Psoas muscle (tissue), 8 donors: ENCODE data around the gene SORBS2. TPM values are rescaled to one million over a fixed set of nuclear protein-coding genes. Genes with fewer than 3 reads are reported as not detected.

Experiments
- ATAC-seq, 4 donors: fragments of 200-7000 bp; cut with Tn5 transposase; one replicate each; pipeline ENCODE4 v1.9.1; 2020; ENCODE audit warnings: moderate library complexity in 3 of 4, mild to moderate bottlenecking in 2 of 4
- DNase-seq, 2 donors: peaks; one replicate each; pipeline ENCODE4 v3.0.0-alpha.2; 2020
- H3K27ac ChIP-seq: fragments of 200-600 bp; one replicate; pipeline ENCODE4 v1.8.0; 2022
- H3K27me3 ChIP-seq, 3 donors: fragments of 200-600 bp in 1 of 3; one replicate each; pipeline versions ENCODE4 v1.6.1 to v1.8.0; 2013 to 2022; ENCODE audit warnings: low read length in 2 of 3, mild to moderate bottlenecking in 2 of 3, moderate library complexity in 1 of 3; ENCODE audit not compliant: insufficient read depth in 3 of 3
- H3K36me3 ChIP-seq, 2 donors: fragments of 200-600 bp in 1 of 2; one replicate each; pipeline versions ENCODE4 v1.6.1 to v1.8.0; 2013 to 2022; ENCODE audit warnings: low read depth in 1 of 2, mild to moderate bottlenecking in 1 of 2, moderate library complexity in 1 of 2; ENCODE audit not compliant: insufficient read depth in 1 of 2
- H3K4me1 ChIP-seq: fragments of 200-600 bp; one replicate; pipeline ENCODE4 v1.8.0; 2022
- H3K4me3 ChIP-seq: fragments of 200-600 bp; one replicate; pipeline ENCODE4 v1.8.0; 2022; ENCODE audit warnings: mild to moderate bottlenecking
- H3K9me3 ChIP-seq: fragments of 200-600 bp; one replicate; pipeline ENCODE4 v1.8.0; 2022
- CTCF ChIP-seq: fragments of 200-600 bp; IDR thresholded peaks from one replicate; pipeline ENCODE4 v1.8.0; 2022; ENCODE audit warnings: antibody characterized with exemption
- WGBS, 3 donors: extraction: QIAGEN DNeasy Blood & Tissue Kit; methylation state at CpG; one replicate each; pipeline versions ENCODE4 v1.1.6 to v1.1.7; 2013; 5-methylcytosine and 5-hydroxymethylcytosine counted together
- intact Hi-C, 2 donors: fragments of 100-400 bp; cut with DNase I; formaldehyde crosslinking; loops; one replicate each; pipeline versions ENCODE4 v1.11.0 to v1.14.2; 2022
- polyA plus RNA-seq, 3 donors: library from polyadenylated mRNA; stranded (reverse); fragments of 200-250 nt; gene quantifications; one replicate each; pipeline ENCODE4 v1.2.3, GENCODE V29; 2013
- total RNA-seq, 4 donors: library from RNA; stranded (reverse); fragmentation: NEBNext Ultra II Directional in 2 of 4; extraction: Animal tissue kit (Norgen Biotek cat#: 25700) in 2 of 4; gene quantifications; one replicate each; pipeline versions ENCODE4 v1.2.1 to v1.2.4, GENCODE V29; 2021 to 2023
- donor health status: healthy with polysubstance abuse.
- donor health status: DM: no; HTN: no; CAD: no; lungs with moderate emphysema.
- donor health status: Bipolar disorder and iron deficiency.
- donor health status: healthy.
- donor health status: DM: yes; HTN: yes; CAD: no.
- donor health status: DM: no; HTN: no; CAD: no.
- donor health status: DM: no; HTN: no; CAD: no.
- donor health status: DM: yes; HTN: yes; CAD: no.

SORBS2 gene
- total and polyA plus RNA-seq, 7 donors: 2.5 to 30.4 (median 7.2) TPM

- no peak for DNase-seq
- ATAC-seq: no peak
- H3K4me1 ChIP-seq: peaks cover 9% of the 10 kb centered on the region
- intact Hi-C loops: no loop called here
- no peaks in the 10 kb centered on the region for H3K36me3 ChIP-seq
- no peak for TF ChIP-seq CTCF
- peaks cover 5% of the 10 kb centered on the region for H3K9me3 ChIP-seq
- no peak overlapping the region for H3K27ac ChIP-seq
- H3K27me3 ChIP-seq: no peaks in the 10 kb centered on the region
- no peak overlapping the region for H3K4me3 ChIP-seq
- 94 to 100% (median 97%) methylated on average over 2 of the region's 2 CpGs for WGBS, 3 donors
These were observed 29.5 kb upstream of the SORBS2 start for GRCh38 chr4:185841451-185841850.

GRCh38 chr4:185840953-185841352, 29.0 kb upstream of the SORBS2 start:
- Histone ChIP-seq H3K4me1 (peaks cover 9% of the 10 kb centered on the region), H3K4me3 (no peak overlapping the region), H3K9me3 (peaks cover 4% of the 10 kb centered on the region), H3K27me3 (no peaks in the 10 kb centered on the region), H3K36me3 (no peaks in the 10 kb centered on the region), H3K27ac (no peak overlapping the region)
- intact Hi-C loops: no loop called here
- DNase-seq (no peak), ATAC-seq (no peak)
- no peak for TF ChIP-seq CTCF
- 91 to 94% (median 93%) methylated on average over 6 of the region's 6 CpGs for WGBS, 3 donors

- Histone ChIP-seq H3K9me3 (no peaks in the 10 kb centered on the region), H3K4me1 (peaks cover 9% of the 10 kb centered on the region), H3K27ac (peak overlapping the region; percentile 31), H3K27me3 (no peaks in the 10 kb centered on the region), H3K4me3 (no peak overlapping the region), H3K36me3 (no peaks in the 10 kb centered on the region)
- WGBS, 3 donors: 65 to 81% (median 68%) methylated on average over 2 of the region's 2 CpGs
- TF ChIP-seq CTCF: no peak
- ATAC-seq (no peak), DNase-seq (no peak)
- intact Hi-C loops: no loop called here
These were observed 28.2 kb upstream of the SORBS2 start for GRCh38 chr4:185840201-185840600.

- ATAC-seq: peak in 2 of 4 donors; percentile 22 to 36
- intact Hi-C loops: no loop called here
- no peaks in the 10 kb centered on the region for H3K27me3 ChIP-seq
- no peaks in the 10 kb centered on the region for H3K36me3 ChIP-seq
- H3K4me1 ChIP-seq: peaks cover 9% of the 10 kb centered on the region
- no peak for TF ChIP-seq CTCF
- no peak for DNase-seq
- no peak overlapping the region for H3K4me3 ChIP-seq
- no peaks in the 10 kb centered on the region for H3K9me3 ChIP-seq
- peak overlapping the region; percentile 31 for H3K27ac ChIP-seq
- 73 to 78% (median 77%) methylated on average over 6 of the region's 6 CpGs for WGBS, 3 donors
These were observed 27.8 kb upstream of the SORBS2 start for GRCh38 chr4:185839770-185840169.

GRCh38 chr4:185839194-185839712, 27.3 kb upstream of the SORBS2 start:
- peak; percentile 88 to 99 (median 95) for ATAC-seq
- intact Hi-C loops: no loop called here
- Histone ChIP-seq H3K27ac (peak overlapping the region; percentile 48), H3K27me3 (no peaks in the 10 kb centered on the region), H3K36me3 (no peaks in the 10 kb centered on the region), H3K4me3 (no peak overlapping the region), H3K9me3 (no peaks in the 10 kb centered on the region), H3K4me1 (peaks cover 9% of the 10 kb centered on the region)
- WGBS, 3 donors: 21 to 24% (median 21%) methylated on average over 9 of the region's 9 CpGs
- no peak for TF ChIP-seq CTCF
- peak; percentile 38 to 63 for DNase-seq
